Stimulated activated naive CD8-positive, alpha-beta T cell treated with anti-CD3 and anti-CD28 coated beads, Interleukin-15, Interleukin-2, amounts not matched to agents 100 ng/mL and 50 ng/mL, for 24 hours (primary cell): ENCODE data around the gene SPTLC2.
"Not testable (repeated sequence)": the region's sequence is repeated elsewhere in the genome, so short reads cannot be mapped to it uniquely, and the experiment has no call there.

Experiments
- H3K27ac Mint-ChIP-seq: one replicate; pipeline ENCODE4 v1.8.0; 2021; ENCODE audit warnings: mild to moderate bottlenecking, mixed read lengths
- H3K27me3 Mint-ChIP-seq: one replicate; pipeline ENCODE4 v1.8.0; 2021; ENCODE audit warnings: mixed read lengths
- H3K36me3 Mint-ChIP-seq: one replicate; pipeline ENCODE4 v1.8.0; 2021; ENCODE audit warnings: low read depth, mixed read lengths
- H3K4me1 Mint-ChIP-seq: one replicate; pipeline ENCODE4 v1.8.0; 2021; ENCODE audit warnings: low read depth, mixed read lengths
- H3K4me3 Mint-ChIP-seq: one replicate; pipeline ENCODE4 v1.8.0; 2021; ENCODE audit warnings: mild to moderate bottlenecking, mixed read lengths
- H3K9me3 Mint-ChIP-seq: one replicate; pipeline ENCODE4 v1.8.0; 2021; ENCODE audit warnings: mixed read lengths

The SPTLC2 gene, protein sequence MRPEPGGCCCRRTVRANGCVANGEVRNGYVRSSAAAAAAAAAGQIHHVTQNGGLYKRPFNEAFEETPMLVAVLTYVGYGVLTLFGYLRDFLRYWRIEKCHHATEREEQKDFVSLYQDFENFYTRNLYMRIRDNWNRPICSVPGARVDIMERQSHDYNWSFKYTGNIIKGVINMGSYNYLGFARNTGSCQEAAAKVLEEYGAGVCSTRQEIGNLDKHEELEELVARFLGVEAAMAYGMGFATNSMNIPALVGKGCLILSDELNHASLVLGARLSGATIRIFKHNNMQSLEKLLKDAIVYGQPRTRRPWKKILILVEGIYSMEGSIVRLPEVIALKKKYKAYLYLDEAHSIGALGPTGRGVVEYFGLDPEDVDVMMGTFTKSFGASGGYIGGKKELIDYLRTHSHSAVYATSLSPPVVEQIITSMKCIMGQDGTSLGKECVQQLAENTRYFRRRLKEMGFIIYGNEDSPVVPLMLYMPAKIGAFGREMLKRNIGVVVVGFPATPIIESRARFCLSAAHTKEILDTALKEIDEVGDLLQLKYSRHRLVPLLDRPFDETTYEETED

DNA sequence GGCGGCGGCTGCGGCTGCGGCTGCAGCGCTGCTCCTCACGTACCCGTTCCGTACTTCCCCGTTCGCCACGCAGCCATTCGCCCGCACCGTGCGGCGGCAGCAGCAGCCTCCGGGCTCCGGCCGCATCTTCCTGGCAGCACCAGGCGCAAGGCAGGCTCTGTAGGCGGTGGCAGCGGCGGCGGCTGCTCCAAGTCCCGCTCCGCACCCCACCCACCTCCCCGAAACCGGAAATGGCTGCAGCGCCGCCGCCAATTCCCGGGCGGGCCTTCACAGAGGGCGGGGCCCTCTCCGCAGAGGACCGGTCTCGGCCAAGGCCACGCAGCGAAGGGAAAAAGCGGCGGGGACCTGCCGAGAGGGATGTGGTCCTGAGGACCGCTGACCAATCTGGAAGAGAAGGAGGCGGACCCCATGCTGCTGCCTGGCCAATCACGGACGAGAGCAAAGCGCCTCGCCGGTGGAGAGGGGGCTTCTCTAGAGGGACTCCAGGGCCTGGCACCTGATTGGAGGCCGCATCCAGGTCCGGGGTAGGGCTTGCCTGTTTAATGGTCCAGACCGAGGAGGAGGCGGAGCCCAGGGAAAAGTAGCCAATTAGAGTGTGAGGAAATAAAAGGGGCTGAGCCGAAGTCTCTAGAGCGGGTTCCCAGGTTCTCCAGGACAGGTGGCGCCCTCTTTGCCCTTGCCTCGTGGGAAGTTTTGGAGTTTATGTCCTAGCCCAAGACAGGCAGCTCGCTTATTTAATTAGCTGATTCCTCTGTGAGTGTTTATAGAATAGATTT is at the start of gene SPTLC2:
SPTLC2 (minus strand) TSS at position 184 of the 776 bp plus-strand sequence; CDS start at position 126, 58 bp downstream.
- H3K9me3 Mint-ChIP-seq: no peaks in the 10 kb centered on the region
- peak within 1 kb of the TSS; percentile 85 for H3K27ac Mint-ChIP-seq
- H3K36me3 Mint-ChIP-seq: peaks cover 14% of the 10 kb centered on the region
- peak within 1 kb of the TSS; percentile 90 for H3K4me3 Mint-ChIP-seq
- H3K27me3 Mint-ChIP-seq: no peaks in the 10 kb centered on the region
- H3K4me1 Mint-ChIP-seq: peaks cover 34% of the 10 kb centered on the region

DNA sequence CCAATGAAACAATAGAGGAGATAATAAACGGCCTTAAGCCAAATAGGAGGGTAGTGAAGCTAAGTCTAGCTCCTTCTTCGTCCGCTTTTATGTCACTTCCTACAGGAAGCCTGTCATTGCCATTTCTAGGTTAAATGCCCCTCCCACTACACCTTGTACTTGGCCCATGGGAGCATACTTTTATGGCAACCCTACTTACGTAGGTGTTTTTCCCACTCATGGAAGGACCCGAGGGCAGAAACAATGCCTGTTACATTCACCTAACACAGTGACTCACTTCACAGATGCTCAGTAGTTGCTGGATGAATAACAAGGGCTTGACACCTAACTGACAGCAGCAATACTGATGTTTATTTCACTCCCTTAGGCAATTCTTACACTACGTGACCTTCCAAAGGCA is 46.9 kb upstream of the SPTLC2 start:
- no peaks in the 10 kb centered on the region for H3K4me1 Mint-ChIP-seq
- no peaks in the 10 kb centered on the region for H3K27me3 Mint-ChIP-seq
- H3K4me3 Mint-ChIP-seq: no peak overlapping the region
- no peaks in the 10 kb centered on the region for H3K36me3 Mint-ChIP-seq
- no peaks in the 10 kb centered on the region for H3K9me3 Mint-ChIP-seq
- no peak overlapping the region for H3K27ac Mint-ChIP-seq

DNA sequence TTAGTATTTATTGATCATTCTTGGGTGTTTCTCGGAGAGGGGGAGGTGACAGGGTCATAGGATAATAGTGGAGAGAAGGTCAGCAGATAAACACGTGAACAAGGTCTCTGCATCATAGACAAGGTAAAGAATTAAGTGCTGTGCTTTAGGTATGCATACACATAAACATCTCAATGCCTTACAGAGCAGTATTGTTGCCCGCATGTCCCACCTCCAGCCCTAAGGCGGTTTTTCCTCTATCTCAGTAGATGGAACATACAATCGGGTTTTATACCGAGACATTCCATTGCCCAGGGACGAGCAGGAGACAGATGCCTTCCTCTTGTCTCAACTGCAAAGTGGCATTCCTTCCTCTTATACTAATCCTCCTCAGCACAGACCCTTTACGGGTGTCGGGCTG is 45.1 kb upstream of the SPTLC2 start:
- H3K27ac Mint-ChIP-seq, H3K36me3 Mint-ChIP-seq, H3K9me3 Mint-ChIP-seq, H3K4me3 Mint-ChIP-seq, H3K27me3 Mint-ChIP-seq, H3K4me1 Mint-ChIP-seq: not testable (repeated sequence)

- H3K36me3 Mint-ChIP-seq: no peaks in the 10 kb centered on the region
- no peak overlapping the region for H3K27ac Mint-ChIP-seq
- no peaks in the 10 kb centered on the region for H3K27me3 Mint-ChIP-seq
- no peak overlapping the region for H3K4me3 Mint-ChIP-seq
- no peaks in the 10 kb centered on the region for H3K9me3 Mint-ChIP-seq
- no peaks in the 10 kb centered on the region for H3K4me1 Mint-ChIP-seq
These were observed 44.3 kb upstream of the SPTLC2 start for GRCh38 chr14:77660754-77661153.

DNA sequence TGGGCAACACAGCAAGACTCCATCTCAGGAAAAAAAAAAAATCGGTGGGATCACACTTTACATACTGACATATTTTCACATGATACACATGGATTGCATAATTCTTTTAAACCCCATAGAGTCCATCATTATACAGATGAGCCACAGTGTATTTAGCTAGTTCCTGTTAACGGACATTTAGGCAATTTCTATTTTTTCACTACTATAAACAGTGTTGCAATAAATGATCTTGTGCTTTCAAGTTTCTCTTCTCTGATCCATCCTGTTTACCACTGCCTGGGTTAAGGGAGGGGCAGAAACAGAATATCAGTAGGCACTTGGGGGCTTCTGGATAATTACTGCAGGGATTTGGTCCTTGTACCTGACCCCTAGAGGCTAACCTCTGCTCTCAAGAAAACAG is 43.4 kb upstream of the SPTLC2 start:
- no peaks in the 10 kb centered on the region for H3K36me3 Mint-ChIP-seq
- no peaks in the 10 kb centered on the region for H3K9me3 Mint-ChIP-seq
- no peaks in the 10 kb centered on the region for H3K4me1 Mint-ChIP-seq

DNA sequence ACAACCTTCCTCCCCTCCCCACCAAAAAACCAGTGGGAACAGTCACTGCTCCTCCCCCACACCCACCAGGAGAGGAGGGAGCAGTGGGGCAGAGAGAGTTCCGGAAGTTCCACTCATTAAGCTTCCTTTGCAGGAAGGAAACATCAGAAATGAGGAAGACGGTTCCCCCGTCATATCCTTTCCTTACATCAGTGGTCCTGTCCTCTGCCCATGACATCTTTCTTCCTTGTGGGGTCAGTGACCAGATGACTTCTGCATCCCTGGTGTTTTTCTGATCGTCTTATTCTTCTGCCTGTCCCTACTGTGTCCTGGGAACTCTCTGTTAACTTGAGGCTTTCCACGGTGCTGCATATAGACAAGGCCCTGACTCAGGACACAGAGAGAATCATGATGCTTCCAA is 40.8 kb upstream of the SPTLC2 start:
- Mint-ChIP-seq H3K4me3 (no peak overlapping the region), H3K4me1 (no peaks in the 10 kb centered on the region), H3K9me3 (no peaks in the 10 kb centered on the region), H3K27ac (no peak overlapping the region), H3K36me3 (no peaks in the 10 kb centered on the region), H3K27me3 (no peaks in the 10 kb centered on the region)

More for the DNA sequence above, 43.4 kb upstream of the SPTLC2 start:
- Mint-ChIP-seq H3K27me3 (no peaks in the 10 kb centered on the region), H3K4me3 (no peak overlapping the region), H3K27ac (no peak overlapping the region)

- Mint-ChIP-seq H3K36me3 (no peaks in the 10 kb centered on the region), H3K27me3 (no peaks in the 10 kb centered on the region), H3K4me1 (no peaks in the 10 kb centered on the region), H3K9me3 (no peaks in the 10 kb centered on the region), H3K4me3 (no peak overlapping the region), H3K27ac (no peak overlapping the region)
These were observed 37.6 kb upstream of the SPTLC2 start for GRCh38 chr14:77654001-77654441.

DNA sequence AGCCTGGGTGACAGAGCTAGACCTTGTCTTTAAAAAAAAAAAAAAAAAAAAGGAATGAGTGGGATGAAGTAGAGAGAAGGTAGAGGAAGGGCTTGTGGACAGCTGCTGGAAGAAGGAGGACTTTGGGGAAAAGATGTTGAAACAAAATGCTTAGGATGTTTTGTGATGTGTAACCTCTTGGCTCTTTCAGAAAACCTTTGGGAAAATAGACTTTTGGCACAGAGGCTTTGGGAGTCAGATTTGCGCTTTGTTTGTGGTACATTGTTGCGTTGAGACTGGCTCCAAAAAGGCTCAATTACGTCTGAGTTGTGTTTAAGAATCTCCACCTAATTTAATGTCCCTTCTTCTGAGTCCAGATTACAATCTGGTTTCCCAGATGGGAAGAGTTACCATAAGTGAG is 32.9 kb upstream of the SPTLC2 start:
- Mint-ChIP-seq H3K27ac (no peak overlapping the region), H3K27me3 (no peaks in the 10 kb centered on the region), H3K4me3 (no peak overlapping the region), H3K4me1 (no peaks in the 10 kb centered on the region), H3K9me3 (no peaks in the 10 kb centered on the region), H3K36me3 (no peaks in the 10 kb centered on the region)

DNA sequence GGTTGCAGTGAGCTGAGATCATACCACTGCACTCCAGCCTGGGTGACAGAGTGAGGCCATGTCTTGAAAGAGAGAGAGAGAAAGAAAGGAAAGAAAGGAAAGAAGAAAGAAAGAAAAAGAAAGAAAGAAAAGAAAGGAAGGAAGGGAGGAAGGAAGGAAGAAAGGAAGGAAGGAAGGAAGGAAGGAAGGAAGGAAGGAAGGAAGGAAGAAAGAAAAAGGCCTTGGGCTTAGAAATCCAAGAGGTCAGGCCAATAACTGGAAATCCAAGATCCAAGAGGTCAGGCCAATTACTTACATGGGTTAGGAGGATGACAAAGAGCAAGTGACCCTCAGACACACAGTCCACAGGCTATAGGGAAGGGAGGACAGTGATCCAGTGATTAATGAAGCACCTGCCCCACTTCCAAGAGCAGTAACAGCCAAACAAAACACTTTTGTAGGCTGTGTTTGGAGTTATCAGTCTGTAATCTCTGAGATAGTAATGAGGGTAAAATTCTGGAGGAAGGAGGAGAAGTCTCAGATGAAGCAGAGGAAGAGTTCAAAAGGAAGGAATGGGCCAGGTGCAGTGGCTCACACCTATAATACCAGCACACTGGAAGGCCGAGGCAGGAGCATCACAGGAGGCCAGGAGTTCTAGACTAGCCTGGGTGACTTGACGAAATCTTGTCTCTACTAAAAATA is 32.2 kb upstream of the SPTLC2 start:
- no peak overlapping the region for H3K4me3 Mint-ChIP-seq
- no peaks in the 10 kb centered on the region for H3K4me1 Mint-ChIP-seq
- H3K27ac Mint-ChIP-seq: no peak overlapping the region
- no peaks in the 10 kb centered on the region for H3K27me3 Mint-ChIP-seq
- no peaks in the 10 kb centered on the region for H3K36me3 Mint-ChIP-seq
- H3K9me3 Mint-ChIP-seq: no peaks in the 10 kb centered on the region

- H3K4me3 Mint-ChIP-seq: no peak overlapping the region
- H3K27me3 Mint-ChIP-seq: no peaks in the 10 kb centered on the region
- H3K9me3 Mint-ChIP-seq: no peaks in the 10 kb centered on the region
- H3K4me1 Mint-ChIP-seq: no peaks in the 10 kb centered on the region
- H3K36me3 Mint-ChIP-seq: no peaks in the 10 kb centered on the region
- H3K27ac Mint-ChIP-seq: no peak overlapping the region
These were observed 31.4 kb upstream of the SPTLC2 start for GRCh38 chr14:77647853-77648252.

- Mint-ChIP-seq H3K9me3 (no peaks in the 10 kb centered on the region), H3K4me1 (peaks cover 6% of the 10 kb centered on the region), H3K27me3 (no peaks in the 10 kb centered on the region), H3K27ac (no peak overlapping the region), H3K36me3 (no peaks in the 10 kb centered on the region), H3K4me3 (no peak overlapping the region)
These were observed 30.5 kb upstream of the SPTLC2 start for GRCh38 chr14:77646907-77647306.

DNA sequence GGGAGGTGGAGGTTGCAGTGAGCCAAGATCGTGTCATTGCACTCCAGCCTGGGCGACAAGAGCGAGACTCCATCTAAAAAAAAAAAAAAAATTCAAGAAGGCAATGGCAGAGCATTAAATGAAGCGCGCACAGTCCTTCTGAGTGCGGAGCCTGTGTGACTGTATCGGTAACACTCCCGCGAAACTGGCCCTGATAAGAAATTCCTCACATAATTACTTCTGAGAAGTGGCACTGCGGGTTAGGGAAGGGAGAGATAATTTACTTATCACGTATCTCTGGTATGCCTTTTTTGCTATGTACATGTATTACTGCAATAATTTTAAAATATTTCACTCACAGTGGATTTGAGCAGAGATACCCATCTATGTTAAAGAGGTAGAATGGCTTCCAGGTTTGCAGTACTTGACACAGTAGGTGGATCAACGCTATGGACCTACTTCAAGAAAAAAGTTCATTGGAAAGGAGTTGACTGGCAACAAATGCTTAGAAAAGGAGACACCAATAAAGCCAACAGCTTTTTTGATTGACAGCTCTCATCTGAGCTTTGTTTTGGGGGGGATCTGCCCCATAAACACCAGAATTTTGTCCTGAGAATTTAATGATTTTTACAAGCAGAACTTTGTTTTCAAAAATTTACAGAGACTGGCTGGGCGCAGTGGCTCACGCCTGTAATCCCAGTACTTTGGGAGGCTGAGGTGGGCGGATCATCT is 29.2 kb upstream of the SPTLC2 start:
- Mint-ChIP-seq H3K36me3 (no peaks in the 10 kb centered on the region), H3K27me3 (no peaks in the 10 kb centered on the region), H3K4me1 (peaks cover 15% of the 10 kb centered on the region), H3K4me3 (no peak overlapping the region), H3K27ac (no peak overlapping the region), H3K9me3 (no peaks in the 10 kb centered on the region)

DNA sequence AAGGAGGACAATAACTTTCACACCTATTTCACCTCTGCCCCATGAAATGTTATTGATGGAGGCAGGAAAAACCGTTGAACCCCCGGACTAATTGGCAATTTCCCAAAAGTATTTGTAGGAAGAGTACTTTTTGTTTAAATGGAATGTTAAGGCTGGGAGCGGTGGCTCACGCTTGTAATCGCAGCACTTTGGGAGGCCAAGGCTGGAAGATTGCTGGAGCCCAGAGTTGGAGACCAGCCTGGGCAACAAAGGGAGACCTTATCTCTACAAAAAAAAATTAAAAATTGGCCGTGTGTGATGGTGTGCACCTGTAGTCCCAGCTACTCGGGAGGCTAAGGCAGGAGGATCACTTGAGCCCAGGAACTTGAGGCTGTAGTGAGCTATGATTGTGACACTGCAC is 26.0 kb upstream of the SPTLC2 start:
- H3K4me3 Mint-ChIP-seq: peak overlapping the region; percentile 78
- H3K36me3 Mint-ChIP-seq: no peaks in the 10 kb centered on the region
- H3K27ac Mint-ChIP-seq: peak overlapping the region; percentile 93
- H3K27me3 Mint-ChIP-seq: no peaks in the 10 kb centered on the region
- no peaks in the 10 kb centered on the region for H3K9me3 Mint-ChIP-seq
- peaks cover 15% of the 10 kb centered on the region for H3K4me1 Mint-ChIP-seq

DNA sequence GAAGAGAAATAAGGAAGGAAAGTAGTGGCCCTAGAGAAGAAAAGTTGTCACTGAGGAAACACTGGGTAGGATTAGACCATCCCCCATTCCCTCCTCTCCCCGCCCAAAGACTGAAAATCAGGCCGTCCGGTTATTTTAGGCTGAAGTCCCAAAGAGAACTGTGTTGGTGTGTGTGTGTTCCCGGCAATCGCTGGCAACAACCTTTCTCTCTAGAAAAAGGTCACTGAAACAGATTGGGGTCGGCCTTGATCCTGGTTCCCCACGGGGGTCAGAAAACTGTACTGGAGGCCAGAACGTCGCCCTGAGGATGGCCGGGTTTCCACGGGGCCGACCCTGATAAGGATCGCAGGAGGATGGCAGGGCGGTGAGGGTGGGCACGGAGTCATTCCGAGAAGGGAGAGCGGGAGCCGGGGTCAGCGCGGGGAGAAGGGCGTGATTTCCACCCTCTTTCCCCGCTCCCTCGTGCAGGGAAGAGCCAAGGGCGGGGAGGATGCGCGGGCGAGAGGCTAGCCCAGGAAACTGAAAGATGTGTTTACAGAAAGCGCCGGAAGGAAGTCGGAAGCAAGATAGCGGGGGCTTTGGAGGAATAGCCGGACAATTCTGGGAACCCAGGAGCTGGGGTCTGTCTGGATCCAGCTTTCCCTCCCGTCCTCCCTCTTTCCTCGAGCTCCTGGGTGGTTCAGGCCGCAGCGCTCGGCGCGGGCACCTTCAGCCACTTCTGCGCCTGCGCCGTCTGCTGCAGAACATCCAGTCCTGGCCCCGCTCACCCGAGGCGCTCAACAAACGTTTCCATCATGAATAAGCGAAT is 25.3 kb upstream of the SPTLC2 start:
- Mint-ChIP-seq H3K27me3 (no peaks in the 10 kb centered on the region), H3K4me1 (peaks cover 15% of the 10 kb centered on the region), H3K36me3 (no peaks in the 10 kb centered on the region), H3K9me3 (no peaks in the 10 kb centered on the region), H3K4me3 (peak overlapping the region; percentile 78), H3K27ac (peak overlapping the region; percentile 93)
